ENCODE results near the gene AK1. TPM values are rescaled to one million over a fixed set of nuclear protein-coding genes. Genes with fewer than 3 reads are reported as not detected.

The AK1 gene
- total RNA-seq, 1 experiment from 2014 or later: 75.9 TPM

- H3K27me3 Mint-ChIP-seq (ENCODE audit: insufficient read depth, unreplicated experiment): no peaks in the 10 kb centered on the region
- no peak for DNase-seq (ENCODE audit: unreplicated experiment)
- CTCF ChIA-PET: no interaction called here
- intact Hi-C loops (cut with micrococcal nuclease): no loop called here
- H3K27ac Mint-ChIP-seq (ENCODE audit: low read depth, unreplicated experiment): no peak overlapping the region
- peaks cover 25% of the 10 kb centered on the region for H3K36me3 Mint-ChIP-seq (ENCODE audit: insufficient read depth, unreplicated experiment)
- POLR2A ChIA-PET: interaction anchor here (1.0 to 1.1 kb wide), 2 partner anchors 8 to 25 kb away, joined by 3 read pairs; no protein-coding TSS in a partner anchor
- no peak for TF ChIP-seq CTCF (IDR thresholded peaks at IDR 0.05; ENCODE audit: unreplicated experiment)
- no TSS peak for BruUV-seq (replicated peaks)
- H3K9me3 Mint-ChIP-seq (ENCODE audit: unreplicated experiment): no peaks in the 10 kb centered on the region
- H3K4me3 Mint-ChIP-seq (ENCODE audit: unreplicated experiment): no peak overlapping the region
- no peaks in the 10 kb centered on the region for H3K4me1 Mint-ChIP-seq (ENCODE audit: insufficient read depth, unreplicated experiment)
Measured at GRCh38 chr9:127829205-127829906, 48.1 kb downstream of the AK1 start.

GRCh38 chr9:127828262-127829031, 49.0 kb downstream of the AK1 start:
- intact Hi-C loops (cut with micrococcal nuclease): no loop called here
- Mint-ChIP-seq H3K4me3 (ENCODE audit: unreplicated experiment) (no peak overlapping the region), H3K27me3 (ENCODE audit: insufficient read depth, unreplicated experiment) (no peaks in the 10 kb centered on the region), H3K9me3 (ENCODE audit: unreplicated experiment) (no peaks in the 10 kb centered on the region), H3K27ac (ENCODE audit: low read depth, unreplicated experiment) (no peak overlapping the region), H3K4me1 (ENCODE audit: insufficient read depth, unreplicated experiment) (no peaks in the 10 kb centered on the region), H3K36me3 (ENCODE audit: insufficient read depth, unreplicated experiment) (peaks cover 25% of the 10 kb centered on the region)
- TF ChIP-seq CTCF (IDR thresholded peaks at IDR 0.05; ENCODE audit: unreplicated experiment): no peak
- ChIA-PET CTCF (interaction anchor here (0.6 to 0.7 kb wide), 2 partner anchors 233 to 288 kb away, joined by 3 to 4 read pairs; no protein-coding TSS in a partner anchor), POLR2A (interaction anchor here (1.0 to 1.1 kb wide), 2 partner anchors 9 to 24 kb away, joined by 3 read pairs; no protein-coding TSS in a partner anchor)
- no TSS peak for BruUV-seq (replicated peaks)
- no peak for DNase-seq (ENCODE audit: unreplicated experiment)

- no TSS peak for BruUV-seq (replicated peaks)
- Mint-ChIP-seq H3K9me3 (ENCODE audit: unreplicated experiment) (no peaks in the 10 kb centered on the region), H3K27me3 (ENCODE audit: insufficient read depth, unreplicated experiment) (no peaks in the 10 kb centered on the region), H3K36me3 (ENCODE audit: insufficient read depth, unreplicated experiment) (peaks cover 19% of the 10 kb centered on the region), H3K27ac (ENCODE audit: low read depth, unreplicated experiment) (no peak overlapping the region), H3K4me3 (ENCODE audit: unreplicated experiment) (no peak overlapping the region), H3K4me1 (ENCODE audit: insufficient read depth, unreplicated experiment) (no peaks in the 10 kb centered on the region)
- no peak for TF ChIP-seq CTCF (IDR thresholded peaks at IDR 0.05; ENCODE audit: unreplicated experiment)
- POLR2A ChIA-PET: interaction anchor here (0.7 kb wide), 1 partner anchor 44 kb away, joined by 3 read pairs; no protein-coding TSS in a partner anchor
- CTCF ChIA-PET: interaction anchor here (0.6 to 1.4 kb wide), 2 partner anchors 9 to 326 kb away, joined by 4 to 5 read pairs; no protein-coding TSS in a partner anchor
- intact Hi-C loops (cut with micrococcal nuclease): no loop called here
- no peak for DNase-seq (ENCODE audit: unreplicated experiment)
Measured at GRCh38 chr9:127826253-127826913, 51.1 kb downstream of the AK1 start.
